Liver (tissue), 3 donors: ENCODE measurements around the gene NCBP1.

Experiments used
- SP1 ChIP-seq: IDR thresholded peaks from 2 replicates; pipeline ENCODE4 v1.6.1; 2018; ENCODE audit warnings: antibody characterized with exemption, mild to moderate bottlenecking
- TAF1 ChIP-seq: conservative IDR thresholded peaks from 2 replicates; pipeline ENCODE4 v1.6.1; 2016; ENCODE audit warnings: antibody characterized with exemption, mild to moderate bottlenecking
- YY1 ChIP-seq: IDR thresholded peaks from 2 replicates; pipeline ENCODE4 v1.6.1; 2016; ENCODE audit warnings: antibody characterized with exemption, mild to moderate bottlenecking
- TF ChIP-seq, protein P1 (sequence below): fragments of 150-350 bp; IDR thresholded peaks from 2 replicates; pipeline ENCODE4 v1.5.1; 2017; ENCODE audit warnings: improper control_type of control experiment, low read depth, low read length; ENCODE audit not compliant: missing input control
- donor health status: healthy.
- donor health status: healthy.

DNA sequence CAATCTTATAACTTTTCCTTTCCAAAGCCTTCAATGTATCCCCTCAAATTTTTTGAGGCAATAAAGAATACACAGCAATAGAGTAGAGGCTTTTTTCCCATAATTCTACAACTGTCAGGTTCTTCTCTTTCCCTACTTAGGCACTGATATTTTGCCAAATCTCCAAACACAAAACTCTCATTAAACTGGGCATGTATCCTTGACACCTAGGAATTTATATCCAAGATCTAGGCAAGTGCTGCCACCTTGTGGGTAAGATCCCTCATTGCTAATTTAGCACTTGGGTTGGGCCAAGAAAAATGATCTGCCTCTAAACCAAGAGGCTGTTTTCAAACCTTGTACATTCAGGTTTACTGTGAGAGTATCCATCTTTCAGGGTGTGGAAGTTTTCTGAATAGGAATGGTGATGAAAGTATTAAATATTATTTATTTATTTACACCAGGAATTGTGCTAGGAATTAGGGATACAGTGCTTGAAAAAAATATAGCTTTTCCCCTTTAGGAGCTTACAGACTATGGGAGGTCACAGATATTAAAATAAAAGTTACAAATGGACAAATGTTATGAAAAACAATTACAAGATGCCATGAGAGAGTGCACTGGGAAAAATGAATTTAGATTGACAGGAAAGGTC is 18.1 kb upstream of the NCBP1 start:
- TF ChIP-seq, protein P1, sequence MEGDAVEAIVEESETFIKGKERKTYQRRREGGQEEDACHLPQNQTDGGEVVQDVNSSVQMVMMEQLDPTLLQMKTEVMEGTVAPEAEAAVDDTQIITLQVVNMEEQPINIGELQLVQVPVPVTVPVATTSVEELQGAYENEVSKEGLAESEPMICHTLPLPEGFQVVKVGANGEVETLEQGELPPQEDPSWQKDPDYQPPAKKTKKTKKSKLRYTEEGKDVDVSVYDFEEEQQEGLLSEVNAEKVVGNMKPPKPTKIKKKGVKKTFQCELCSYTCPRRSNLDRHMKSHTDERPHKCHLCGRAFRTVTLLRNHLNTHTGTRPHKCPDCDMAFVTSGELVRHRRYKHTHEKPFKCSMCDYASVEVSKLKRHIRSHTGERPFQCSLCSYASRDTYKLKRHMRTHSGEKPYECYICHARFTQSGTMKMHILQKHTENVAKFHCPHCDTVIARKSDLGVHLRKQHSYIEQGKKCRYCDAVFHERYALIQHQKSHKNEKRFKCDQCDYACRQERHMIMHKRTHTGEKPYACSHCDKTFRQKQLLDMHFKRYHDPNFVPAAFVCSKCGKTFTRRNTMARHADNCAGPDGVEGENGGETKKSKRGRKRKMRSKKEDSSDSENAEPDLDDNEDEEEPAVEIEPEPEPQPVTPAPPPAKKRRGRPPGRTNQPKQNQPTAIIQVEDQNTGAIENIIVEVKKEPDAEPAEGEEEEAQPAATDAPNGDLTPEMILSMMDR: peak; percentile 83
- TF ChIP-seq YY1 (no peak), SP1 (no peak), TAF1 (no peak)
